ENCODE data around the gene ACTG2. TPM values are rescaled to one million over a fixed set of nuclear protein-coding genes. Genes with fewer than 3 reads are reported as not detected.
"Not testable (repeated sequence)": the region's sequence is repeated elsewhere in the genome, so short reads cannot be mapped to it uniquely, and the experiment has no call there.

ACTG2 gene
- total RNA-seq, 1 experiment from 2014 or later = 0.08 TPM

GRCh38 chr2:73901143-73901542 is 8.3 kb downstream of the ACTG2 start:
- H3K27ac ChIP-seq = no peak overlapping the region
- H3K36me3 ChIP-seq = no peaks in the 10 kb centered on the region
- H3K9me3 ChIP-seq (replicated peaks) = no peaks in the 10 kb centered on the region
- no peak overlapping the region for H3K4me3 ChIP-seq
- H3K4me1 ChIP-seq = peaks cover 4% of the 10 kb centered on the region
- peaks cover 5% of the 10 kb centered on the region; the same call in 1 of the 2 replicates for H3K27me3 ChIP-seq
- DNase-seq = no peak

DNA sequence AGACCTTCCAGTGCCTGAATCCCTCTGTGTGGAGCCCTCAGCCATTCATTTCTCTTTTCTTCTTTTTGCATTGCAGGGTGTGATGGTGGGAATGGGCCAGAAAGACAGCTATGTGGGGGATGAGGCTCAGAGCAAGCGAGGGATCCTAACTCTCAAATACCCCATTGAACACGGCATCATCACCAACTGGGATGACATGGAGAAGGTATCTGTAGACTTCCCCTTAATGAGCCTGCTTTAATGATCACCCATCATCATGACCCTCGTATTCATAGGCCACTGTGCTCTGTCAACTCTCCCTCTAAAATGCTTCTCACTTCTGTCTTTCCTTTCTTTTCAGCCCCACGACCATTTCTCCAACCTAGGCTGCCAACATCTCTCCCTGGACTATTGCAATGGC is 9.5 kb downstream of the ACTG2 start:
- peaks cover 5% of the 10 kb centered on the region; the same call in 1 of the 2 replicates for H3K27me3 ChIP-seq
- H3K27ac ChIP-seq = no peak overlapping the region
- no peaks in the 10 kb centered on the region for H3K9me3 ChIP-seq (replicated peaks)
- no peak overlapping the region for H3K4me3 ChIP-seq
- peaks cover 4% of the 10 kb centered on the region for H3K4me1 ChIP-seq
- H3K36me3 ChIP-seq = no peaks in the 10 kb centered on the region
- no peak for DNase-seq

- no peak for DNase-seq
- Histone ChIP-seq H3K4me1 (peaks cover 4% of the 10 kb centered on the region), H3K9me3 (replicated peaks) (no peaks in the 10 kb centered on the region), H3K27me3 (peaks cover 5% of the 10 kb centered on the region; the same call in 1 of the 2 replicates), H3K27ac (no peak overlapping the region), H3K36me3 (no peaks in the 10 kb centered on the region), H3K4me3 (no peak overlapping the region)
Measured at GRCh38 chr2:73903313-73903712, 10.5 kb downstream of the ACTG2 start.

DNA sequence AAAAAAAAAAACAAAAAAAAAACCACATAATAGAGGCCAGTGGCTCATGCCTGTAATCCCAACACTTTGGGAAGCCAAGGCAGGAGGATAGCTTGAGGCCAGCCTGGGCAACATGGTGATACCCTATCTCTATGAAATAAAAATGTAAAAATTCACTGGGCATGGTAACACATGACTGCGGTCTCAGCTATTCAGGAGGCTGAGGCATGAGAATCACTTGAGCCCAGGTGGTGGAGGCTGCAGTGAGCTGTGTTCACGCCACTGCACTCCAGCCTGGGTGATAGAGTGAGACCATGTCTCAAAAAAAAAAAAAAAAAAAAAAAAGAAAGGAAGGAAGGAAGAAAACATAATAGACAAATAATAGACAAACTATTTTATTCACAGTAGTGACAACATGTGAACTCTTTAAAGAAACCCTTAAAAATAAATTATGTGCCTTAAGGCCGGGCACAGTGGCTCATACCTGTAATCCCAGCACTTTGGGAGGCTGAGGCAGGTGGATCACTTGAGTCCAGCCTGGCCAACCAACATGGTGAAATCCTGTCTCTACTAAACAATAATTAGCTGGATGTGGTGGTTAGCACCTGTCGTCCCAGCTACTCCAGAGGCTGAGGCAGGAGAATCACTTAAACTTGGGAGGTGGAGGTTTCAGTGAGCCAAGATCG is 11.3 kb downstream of the ACTG2 start:
- not testable (repeated sequence) for DNase-seq; H3K9me3 ChIP-seq (replicated peaks); H3K27ac ChIP-seq; H3K4me3 ChIP-seq; H3K36me3 ChIP-seq; H3K27me3 ChIP-seq; H3K4me1 ChIP-seq

GRCh38 chr2:73904952-73905351 is 12.1 kb downstream of the ACTG2 start:
- H3K4me3 ChIP-seq = no peak overlapping the region
- peaks cover 4% of the 10 kb centered on the region for H3K4me1 ChIP-seq
- no peaks in the 10 kb centered on the region for H3K36me3 ChIP-seq
- peaks cover 5% of the 10 kb centered on the region; the same call in 1 of the 2 replicates for H3K27me3 ChIP-seq
- no peak for DNase-seq
- H3K27ac ChIP-seq = no peak overlapping the region
- H3K9me3 ChIP-seq (replicated peaks) = no peaks in the 10 kb centered on the region

- H3K36me3 ChIP-seq = no peaks in the 10 kb centered on the region
- no peaks in the 10 kb centered on the region for H3K9me3 ChIP-seq (replicated peaks)
- H3K4me3 ChIP-seq = no peak overlapping the region
- H3K27me3 ChIP-seq = peaks cover 5% of the 10 kb centered on the region; the same call in 1 of the 2 replicates
- H3K27ac ChIP-seq = no peak overlapping the region
- no peak for DNase-seq
- H3K4me1 ChIP-seq = peaks cover 4% of the 10 kb centered on the region
Measured at GRCh38 chr2:73906847-73907505, 14.2 kb downstream of the ACTG2 start.

GRCh38 chr2:73907840-73908452 is 15.1 kb downstream of the ACTG2 start:
- no peak overlapping the region for H3K27ac ChIP-seq
- H3K4me3 ChIP-seq = no peak overlapping the region
- H3K9me3 ChIP-seq (replicated peaks) = no peaks in the 10 kb centered on the region
- H3K27me3 ChIP-seq = peaks cover 5% of the 10 kb centered on the region; the same call in 1 of the 2 replicates
- H3K36me3 ChIP-seq = no peaks in the 10 kb centered on the region
- DNase-seq = peak; percentile 50 to 76
- H3K4me1 ChIP-seq = peaks cover 4% of the 10 kb centered on the region

- H3K4me3 ChIP-seq = no peak overlapping the region
- H3K4me1 ChIP-seq = no peaks in the 10 kb centered on the region
- no peak overlapping the region for H3K27ac ChIP-seq
- H3K36me3 ChIP-seq = no peaks in the 10 kb centered on the region
- H3K27me3 ChIP-seq = peaks cover 5% of the 10 kb centered on the region; the same call in 1 of the 2 replicates
- no peak for DNase-seq
- no peaks in the 10 kb centered on the region for H3K9me3 ChIP-seq (replicated peaks)
Measured at GRCh38 chr2:73908689-73909652, 16.2 kb downstream of the ACTG2 start.

- H3K4me3 ChIP-seq = no peak overlapping the region
- no peak overlapping the region for H3K27ac ChIP-seq
- no peaks in the 10 kb centered on the region for H3K27me3 ChIP-seq
- H3K9me3 ChIP-seq (replicated peaks) = no peaks in the 10 kb centered on the region
- DNase-seq = no peak
- no peaks in the 10 kb centered on the region for H3K4me1 ChIP-seq
- no peaks in the 10 kb centered on the region for H3K36me3 ChIP-seq
Measured at GRCh38 chr2:73910873-73911547, 18.2 kb downstream of the ACTG2 start.

- Histone ChIP-seq H3K27ac (no peak overlapping the region), H3K36me3 (no peaks in the 10 kb centered on the region), H3K9me3 (replicated peaks) (no peaks in the 10 kb centered on the region), H3K4me3 (no peak overlapping the region), H3K27me3 (no peaks in the 10 kb centered on the region), H3K4me1 (no peaks in the 10 kb centered on the region)
- no peak for DNase-seq
Measured at GRCh38 chr2:73911548-73912208, 18.9 kb downstream of the ACTG2 start.

GRCh38 chr2:73913414-73914054 is 20.7 kb downstream of the ACTG2 start:
- H3K27ac ChIP-seq = no peak overlapping the region
- H3K4me1 ChIP-seq = no peaks in the 10 kb centered on the region
- no peaks in the 10 kb centered on the region for H3K27me3 ChIP-seq
- no peak overlapping the region for H3K4me3 ChIP-seq
- DNase-seq = no peak
- H3K9me3 ChIP-seq (replicated peaks) = no peaks in the 10 kb centered on the region
- no peaks in the 10 kb centered on the region for H3K36me3 ChIP-seq

DNA sequence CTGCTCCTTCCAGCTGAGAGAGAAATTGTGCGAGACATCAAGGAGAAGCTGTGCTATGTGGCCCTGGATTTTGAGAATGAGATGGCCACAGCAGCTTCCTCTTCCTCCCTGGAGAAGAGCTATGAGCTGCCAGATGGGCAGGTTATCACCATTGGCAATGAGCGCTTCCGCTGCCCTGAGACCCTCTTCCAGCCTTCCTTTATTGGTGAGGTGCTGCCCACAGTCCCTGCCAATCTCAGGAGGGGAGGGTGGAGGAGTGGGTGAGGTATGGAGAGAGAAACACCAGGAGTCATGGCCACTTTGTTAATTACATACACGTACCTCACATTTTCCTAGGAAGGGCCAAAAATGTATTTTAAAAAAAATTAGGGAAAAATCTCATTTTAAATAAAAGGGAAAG is 21.9 kb downstream of the ACTG2 start:
- Histone ChIP-seq H3K27me3 (no peaks in the 10 kb centered on the region), H3K36me3 (no peaks in the 10 kb centered on the region), H3K9me3 (replicated peaks) (no peaks in the 10 kb centered on the region)

DNA sequence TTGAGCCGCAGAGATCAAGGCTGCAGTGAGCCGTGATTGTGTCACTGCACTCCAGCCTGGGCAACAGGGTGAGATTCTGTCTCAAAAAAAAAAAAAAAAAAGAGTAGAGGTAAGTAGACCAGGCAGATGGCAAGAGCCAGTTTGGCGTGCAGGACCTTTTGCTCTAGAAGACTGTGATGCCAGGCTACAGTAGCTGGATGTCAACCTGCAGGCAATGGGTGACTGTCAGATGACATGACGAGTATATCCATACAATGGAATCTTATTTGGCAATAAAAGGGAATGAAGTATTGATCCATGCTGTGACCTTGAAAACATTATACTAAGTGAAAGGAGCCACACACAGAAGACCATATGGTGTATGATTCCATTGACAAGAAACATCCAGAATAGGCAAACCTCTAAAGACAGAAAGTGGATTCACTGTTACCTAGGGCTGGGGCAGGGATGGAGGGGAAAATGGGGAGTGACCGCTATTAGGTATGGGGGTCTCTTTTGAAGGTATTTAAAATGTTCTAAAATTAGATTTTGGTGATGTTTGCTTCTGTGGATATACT is 22.7 kb downstream of the ACTG2 start:
- Histone ChIP-seq H3K27me3 (no peaks in the 10 kb centered on the region), H3K4me1 (no peaks in the 10 kb centered on the region), H3K4me3 (no peak overlapping the region), H3K27ac (no peak overlapping the region), H3K36me3 (no peaks in the 10 kb centered on the region), H3K9me3 (replicated peaks) (no peaks in the 10 kb centered on the region)
- DNase-seq = no peak

More for the DNA sequence above, 21.9 kb downstream of the ACTG2 start:
- Histone ChIP-seq H3K4me3 (no peak overlapping the region), H3K27ac (no peak overlapping the region), H3K4me1 (no peaks in the 10 kb centered on the region)
- no peak for DNase-seq
